ENCODE measurements around the gene ANKHD1. TPM values are rescaled to one million over a fixed set of nuclear protein-coding genes. Genes with fewer than 3 reads are reported as not detected.

ANKHD1 gene
- total and polyA plus RNA-seq, 2 of the 8 experiments (the other 6 are each of a cell fraction or from before 2014, with no cell fraction given): 69.9 to 108 TPM

DNA sequence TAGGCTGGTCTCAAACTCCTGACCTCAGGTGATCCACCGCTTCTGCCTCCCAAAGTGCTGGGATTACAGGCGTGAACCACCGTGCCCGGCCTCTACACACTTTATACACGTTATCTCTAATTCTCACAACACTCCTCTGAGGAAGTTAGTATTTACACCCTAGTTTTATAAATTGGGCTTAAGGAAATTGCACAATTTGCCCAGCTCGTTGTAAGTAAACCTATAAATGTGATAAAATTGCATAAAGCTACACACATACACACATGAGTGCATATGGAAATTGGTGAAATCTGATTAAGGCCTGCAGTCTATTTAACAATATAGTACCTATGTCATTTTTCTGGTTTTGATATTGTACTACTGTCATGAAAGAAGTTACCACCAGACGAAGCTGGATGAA is 46.1 kb upstream of the ANKHD1 start:
- Histone ChIP-seq H4K5ac (ENCODE audit: insufficient read length, low read depth, low read length) (no peak overlapping the region), H3K36me3 (ENCODE audit: control insufficient read depth in 2 of 4, insufficient read depth in 4 of 4, low read length in 3 of 4) (no peaks in the 10 kb centered on the region), H4K91ac (replicated peaks; ENCODE audit: insufficient read length, low read length) (no peak overlapping the region), H3K4me2 (ENCODE audit: insufficient read depth in 1 of 2, low read depth in 2 of 2, low read length in 2 of 2) (no peak overlapping the region), H2BK5ac (ENCODE audit: low read depth, low read length) (no peak overlapping the region), H3K9ac (replicated peaks in 1 of 4; ENCODE audit: extremely low read depth in 1 of 4, low read depth in 3 of 4, low read length in 3 of 4) (no peak overlapping the region), H3K23me2 (ENCODE audit: low read depth, low read length) (no peaks in the 10 kb centered on the region), H3K27me3 (replicated peaks in 1 of 4; ENCODE audit: control insufficient read depth in 3 of 4, extremely low read depth in 1 of 4, insufficient read depth in 3 of 4, low read length in 3 of 4) (no peaks in the 10 kb centered on the region), H3K56ac (replicated peaks; ENCODE audit: insufficient read length, low read depth, low read length) (no peak overlapping the region), H2BK120ac (replicated peaks; ENCODE audit: low read depth, low read length) (no peak overlapping the region), H3K27ac (ENCODE audit: low read depth, low read length) (no peak overlapping the region), H3K18ac (ENCODE audit: extremely low read depth, low read length) (no peak overlapping the region), H4K20me1 (replicated peaks in 1 of 2; ENCODE audit: control insufficient read depth in 1 of 2, insufficient read depth in 2 of 2, low read length in 2 of 2) (no peaks in the 10 kb centered on the region), H3K79me1 (ENCODE audit: low read depth, low read length) (no peaks in the 10 kb centered on the region), H2BK12ac (ENCODE audit: low read depth, low read length) (no peak overlapping the region), H3K4me1 (replicated peaks in 1 of 4; ENCODE audit: control insufficient read depth in 3 of 4, insufficient read depth in 4 of 4, low read length in 3 of 4) (peaks cover 0 to 5% (median 0%) of the 10 kb centered on the region in 4 experiments; a peak in 2 of 7 replicates), H3K23ac (ENCODE audit: insufficient read length) (no peak overlapping the region), H2BK20ac (ENCODE audit: low read length) (no peak overlapping the region), H3K4me3 (ENCODE audit: extremely low read depth in 1 of 4, insufficient read depth in 2 of 4, low read depth in 3 of 4, low read length in 4 of 4) (no peak overlapping the region), H2BK15ac (ENCODE audit: low read length) (no peak overlapping the region), H2AK5ac (ENCODE audit: low read depth, low read length) (no peak overlapping the region), H3K79me2 (ENCODE audit: control insufficient read depth in 1 of 2, insufficient read depth in 2 of 2, low read length in 2 of 2) (no peaks in the 10 kb centered on the region), H3K14ac (ENCODE audit: insufficient read length) (no peak overlapping the region), H2AFZ (ENCODE audit: low read length) (no peak overlapping the region), H4K8ac (ENCODE audit: extremely low read depth, insufficient read depth, low read length) (no peak overlapping the region), H3K4ac (replicated peaks; ENCODE audit: insufficient read length, low read depth, low read length) (no peak overlapping the region), H3K9me3 (ENCODE audit: insufficient read depth in 2 of 2, low read depth in 1 of 2, low read length in 1 of 2) (no peaks in the 10 kb centered on the region)
- CTCF ChIA-PET (ENCODE audit: partially characterized antibody): interaction anchor here (0.6 to 15.0 kb wide), 11 partner anchors 9 to 308 kb away, joined by 3 to 676 read pairs (median 3); partner anchors contain the start of gene HBEGF
- WGBS, 2 experiments (ENCODE audit: extremely low coverage in 1 of 2, insufficient coverage in 1 of 2, insufficient read length in 1 of 2, insufficient replicate concordance in 2 of 2, low coverage in 1 of 2, low lambda C conversion rate in 2 of 2, missing lambda C conversion rate in 1 of 2): 86% methylated on average over 7 of the region's 7 CpGs; no CpG with 5 or more reads in 1 of the 2 experiments
- TF ChIP-seq BCL11A (IDR thresholded peaks at IDR 0.05; ENCODE audit: low read depth in 2 of 2, low read length in 2 of 2): no peak
- TF ChIP-seq, protein P1, sequence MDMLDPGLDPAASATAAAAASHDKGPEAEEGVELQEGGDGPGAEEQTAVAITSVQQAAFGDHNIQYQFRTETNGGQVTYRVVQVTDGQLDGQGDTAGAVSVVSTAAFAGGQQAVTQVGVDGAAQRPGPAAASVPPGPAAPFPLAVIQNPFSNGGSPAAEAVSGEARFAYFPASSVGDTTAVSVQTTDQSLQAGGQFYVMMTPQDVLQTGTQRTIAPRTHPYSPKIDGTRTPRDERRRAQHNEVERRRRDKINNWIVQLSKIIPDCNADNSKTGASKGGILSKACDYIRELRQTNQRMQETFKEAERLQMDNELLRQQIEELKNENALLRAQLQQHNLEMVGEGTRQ (IDR thresholded peaks at IDR 0.05; ENCODE audit: low read length): no peak
- no peak for TF ChIP-seq HDAC6 (IDR thresholded peaks at IDR 0.05; ENCODE audit: low read depth, low read length)
- POLR2A ChIA-PET (ENCODE audit: partially characterized antibody): interaction anchor here (0.8 to 2.8 kb wide), 5 partner anchors 10 to 119 kb away, joined by 3 to 16 read pairs (median 3); partner anchors contain the start of gene HBEGF
- FAIRE-seq (no peak), DNase-seq (ENCODE audit: low read depth in 1 of 2, low spot score in 2 of 2) (no peak)

Measured in H1 (cell line).